ENCODE measurements around the gene TVP23C. TPM values are rescaled to one million over a fixed set of nuclear protein-coding genes. Genes with fewer than 3 reads are reported as not detected.
"Not testable (repeated sequence)": the region's sequence is repeated elsewhere in the genome, so short reads cannot be mapped to it uniquely, and the experiment has no call there.

TVP23C gene
- 10 to 100 TPM; 19.4 to 62.4 (median 44.7) TPM for total RNA-seq

DNA sequence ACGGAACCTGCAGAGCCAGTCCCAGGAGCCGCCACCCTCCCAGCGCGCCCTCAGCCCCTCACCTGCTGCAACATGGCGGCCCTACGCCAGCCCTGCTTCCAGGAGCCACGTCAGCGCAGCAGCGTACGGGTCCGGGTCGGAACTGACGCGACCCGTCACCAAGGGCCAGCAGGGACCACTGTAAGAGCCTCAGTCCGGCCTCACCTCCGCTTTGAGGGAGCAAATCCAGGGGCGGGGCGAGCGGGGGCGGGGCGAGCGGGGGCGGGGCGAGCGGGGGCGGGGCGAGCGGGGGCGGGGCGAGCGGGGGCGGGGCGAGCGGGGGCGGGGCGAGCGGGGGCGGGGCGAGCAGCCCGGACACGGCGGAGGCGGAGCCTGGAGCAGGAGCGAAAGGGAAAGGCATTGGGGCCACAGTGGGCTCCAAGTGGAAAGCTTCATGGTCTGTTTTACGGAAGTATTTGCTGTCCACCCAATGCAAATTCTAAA, at the start of gene TVP23C:
Gene TVP23C, minus strand, starts transcription at position 109 of the 483 bp plus-strand sequence. Its CDS starts 35 bp downstream, at position 74.
- H3K4me1 ChIP-seq; H3K36me3 ChIP-seq; intact Hi-C loops (cut with DNase I; ENCODE audit: low total_unique reads); H3K27me3 ChIP-seq; H3K9me3 ChIP-seq: not testable (repeated sequence)
- peak within 1 kb of the TSS; percentile 77 to 89 for H3K27ac ChIP-seq
- TF ChIP-seq POLR2A (IDR thresholded peaks at IDR 0.05), result peak in 1 of 2 donors; percentile 53
- peak; percentile 73 to 75 for DNase-seq
- H3K4me3 ChIP-seq, result peak within 1 kb of the TSS; percentile 85 to 94

DNA sequence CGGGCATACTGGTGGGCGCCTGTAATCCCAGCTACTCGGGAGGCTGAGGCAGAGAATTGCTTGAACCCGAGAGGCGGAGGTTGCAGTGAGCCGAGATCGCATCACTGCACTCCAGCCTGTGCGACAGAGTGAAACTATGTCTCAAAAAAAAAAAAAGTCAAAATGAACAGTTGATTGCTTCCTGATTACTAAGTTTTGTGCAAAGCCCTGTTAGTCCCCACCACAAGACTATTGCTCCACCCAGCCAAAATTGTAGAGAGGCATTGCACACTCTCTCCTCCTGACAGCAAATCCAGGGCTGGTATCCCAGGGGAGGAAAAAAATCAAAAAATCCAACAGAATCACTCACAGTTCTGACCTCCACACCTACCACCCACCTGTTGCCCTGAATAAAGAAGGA, 29.7 kb upstream of the TVP23C start:
- H3K27me3 ChIP-seq; H3K4me1 ChIP-seq; H3K36me3 ChIP-seq; H3K9me3 ChIP-seq; intact Hi-C loops (cut with DNase I; ENCODE audit: low total_unique reads); H3K4me3 ChIP-seq; DNase-seq; H3K27ac ChIP-seq: not testable (repeated sequence)

DNA sequence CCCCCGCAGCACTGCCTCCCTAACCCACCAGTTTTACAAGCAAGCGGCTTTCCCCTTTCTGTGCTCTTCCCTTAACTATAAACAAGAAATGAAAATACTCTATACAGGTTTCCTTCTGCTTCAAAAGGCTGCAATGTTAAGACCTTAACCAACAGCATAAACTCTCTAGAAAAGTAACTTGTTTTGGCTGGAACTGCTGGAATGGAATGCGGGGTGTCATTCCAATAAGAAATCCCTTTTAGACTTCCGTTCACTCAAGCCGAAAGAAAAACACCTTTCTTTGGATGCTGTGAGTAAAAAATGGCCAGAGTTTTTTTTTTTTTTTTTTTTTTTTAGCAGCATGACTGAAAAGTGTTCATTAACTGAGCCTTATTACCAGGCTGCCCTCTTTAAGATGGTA, 28.7 kb upstream of the TVP23C start:
- H3K9me3 ChIP-seq; DNase-seq; H3K4me1 ChIP-seq; H3K36me3 ChIP-seq; intact Hi-C loops (cut with DNase I; ENCODE audit: low total_unique reads); H3K27me3 ChIP-seq; H3K4me3 ChIP-seq; H3K27ac ChIP-seq: not testable (repeated sequence)

DNA sequence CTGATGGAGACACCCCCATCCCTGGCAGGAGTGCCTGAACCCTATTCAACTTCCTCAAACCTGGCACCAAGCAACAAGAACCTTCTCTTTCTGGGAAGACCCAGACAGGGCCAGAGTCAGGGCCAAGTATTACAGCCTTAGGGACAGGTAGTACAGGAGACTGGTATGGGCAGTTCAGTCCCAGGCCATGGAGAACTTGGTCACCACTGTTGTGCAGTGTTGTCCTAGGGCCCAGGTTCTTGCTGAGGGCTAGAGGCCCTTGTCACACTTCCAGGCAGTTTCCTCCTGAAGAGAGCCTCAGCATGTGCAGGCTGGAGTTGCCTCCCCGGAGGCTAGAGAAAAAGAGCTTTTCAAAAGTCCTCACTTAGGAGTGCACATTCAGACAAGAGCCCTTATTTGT, 27.6 kb upstream of the TVP23C start:
- H3K9me3 ChIP-seq; H3K4me1 ChIP-seq; intact Hi-C loops (cut with DNase I; ENCODE audit: low total_unique reads); H3K27ac ChIP-seq; H3K4me3 ChIP-seq; DNase-seq; H3K36me3 ChIP-seq; H3K27me3 ChIP-seq: not testable (repeated sequence)

DNA sequence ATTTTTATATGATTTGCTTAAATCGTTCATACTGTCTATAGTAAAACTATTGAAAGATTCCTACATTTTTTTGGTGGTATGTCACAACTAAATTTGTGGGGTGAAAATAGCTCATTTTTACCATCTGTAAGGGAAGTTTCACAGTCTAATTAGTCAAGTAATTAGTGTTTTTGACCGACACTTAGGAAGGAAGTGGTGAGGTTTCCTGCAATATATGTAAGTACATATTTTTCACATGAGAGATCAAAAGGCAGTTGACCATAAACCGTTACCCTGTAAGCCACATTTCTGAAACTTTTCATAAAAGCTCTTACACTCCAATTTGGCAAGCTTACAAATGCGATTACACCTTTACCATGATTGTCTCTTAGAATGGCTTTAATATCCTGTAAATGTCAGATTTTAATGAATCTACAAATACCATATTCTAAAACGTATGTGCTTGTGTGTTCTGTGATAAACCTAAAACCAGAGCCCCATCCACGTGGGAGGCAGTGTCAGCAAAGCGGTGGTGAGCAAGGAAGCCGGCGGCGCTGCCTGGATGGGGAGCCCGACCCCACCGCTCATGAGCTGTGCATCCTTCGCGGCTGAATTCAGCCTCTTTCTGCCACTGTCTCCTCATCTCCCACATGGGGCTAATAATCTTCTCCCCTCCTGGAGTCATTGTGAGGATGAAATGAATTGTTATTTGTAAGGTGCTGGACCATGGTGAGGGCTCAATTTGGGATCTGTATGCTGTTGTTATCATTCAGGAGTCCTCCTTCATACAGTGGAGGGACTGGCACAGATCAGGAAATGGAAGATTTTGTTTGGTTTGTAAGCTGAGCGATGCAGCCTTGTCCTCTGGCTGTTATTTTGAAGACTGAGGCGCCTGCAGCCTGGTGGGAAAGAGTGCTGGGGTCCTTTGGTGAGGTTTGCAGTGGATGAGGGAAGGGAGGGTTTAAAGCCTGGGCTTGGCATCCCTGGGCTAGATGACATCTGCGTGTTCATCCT, 26.6 kb upstream of the TVP23C start:
- H3K27me3 ChIP-seq; H3K27ac ChIP-seq; H3K4me1 ChIP-seq; intact Hi-C loops (cut with DNase I; ENCODE audit: low total_unique reads); H3K36me3 ChIP-seq; DNase-seq; H3K9me3 ChIP-seq; H3K4me3 ChIP-seq: not testable (repeated sequence)

DNA sequence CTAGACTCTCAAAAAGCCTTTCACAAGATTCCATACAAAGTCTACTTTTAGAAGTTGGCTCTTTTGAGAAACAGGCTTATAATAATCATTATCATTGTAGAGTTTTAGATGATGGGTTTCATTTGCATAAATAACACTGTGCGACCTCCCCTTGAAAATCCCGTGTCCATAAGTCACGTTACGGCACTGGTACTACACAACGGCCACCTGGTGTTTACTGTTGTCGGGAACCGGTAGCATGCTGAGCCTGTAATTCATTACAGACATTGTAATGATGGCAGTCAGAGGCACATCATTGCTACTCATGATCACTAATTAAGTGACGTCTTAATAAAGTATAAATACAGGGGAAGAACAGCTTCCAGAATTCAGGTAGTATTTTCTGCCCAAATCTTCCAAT, 24.7 kb upstream of the TVP23C start:
- H3K9me3 ChIP-seq; DNase-seq; H3K36me3 ChIP-seq; intact Hi-C loops (cut with DNase I; ENCODE audit: low total_unique reads); H3K4me1 ChIP-seq; H3K27me3 ChIP-seq; H3K27ac ChIP-seq; H3K4me3 ChIP-seq: not testable (repeated sequence)

DNA sequence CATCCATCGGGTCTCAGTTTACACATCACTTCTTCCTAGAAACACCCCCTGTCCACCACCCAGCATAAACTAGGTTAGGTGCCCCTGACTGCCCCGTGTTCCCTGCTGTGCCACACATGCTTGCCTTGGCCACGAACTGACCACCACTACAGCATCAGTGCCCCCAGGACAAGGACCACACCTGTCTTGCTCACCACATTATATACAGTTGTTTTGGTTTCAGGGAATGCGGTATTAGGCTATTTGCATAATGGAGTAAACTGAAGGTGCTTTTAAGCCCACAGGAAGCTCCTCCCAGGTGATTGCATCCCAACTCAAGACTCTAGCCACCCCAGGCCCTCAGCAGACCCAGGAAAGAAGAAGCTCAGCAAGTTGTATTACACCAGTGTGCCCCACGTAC, 20.0 kb upstream of the TVP23C start:
- H3K27ac ChIP-seq; H3K27me3 ChIP-seq; DNase-seq; H3K9me3 ChIP-seq; intact Hi-C loops (cut with DNase I; ENCODE audit: low total_unique reads); H3K4me3 ChIP-seq; H3K36me3 ChIP-seq; H3K4me1 ChIP-seq: not testable (repeated sequence)

DNA sequence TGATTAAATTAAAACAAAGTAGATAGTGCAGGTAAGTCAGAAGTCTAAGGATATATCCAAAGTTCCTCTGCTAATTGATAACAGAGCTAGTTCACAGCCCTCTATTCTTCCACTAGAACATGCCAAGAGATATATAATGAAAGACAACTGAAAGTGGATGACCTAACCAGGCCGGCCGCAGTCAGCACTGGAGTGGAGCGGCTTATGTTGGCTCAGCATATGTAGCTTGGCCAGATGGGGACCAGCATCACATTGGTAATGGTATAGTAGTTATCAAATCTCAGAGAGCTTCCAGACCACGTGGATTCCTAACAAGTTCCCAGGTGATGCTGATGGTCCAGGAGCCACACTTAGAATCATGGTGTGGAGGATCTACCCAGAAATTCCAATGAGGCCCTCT, 18.2 kb upstream of the TVP23C start:
- intact Hi-C loops (cut with DNase I; ENCODE audit: low total_unique reads); H3K4me1 ChIP-seq; H3K36me3 ChIP-seq; DNase-seq; H3K27me3 ChIP-seq; H3K27ac ChIP-seq; H3K4me3 ChIP-seq; H3K9me3 ChIP-seq: not testable (repeated sequence)

DNA sequence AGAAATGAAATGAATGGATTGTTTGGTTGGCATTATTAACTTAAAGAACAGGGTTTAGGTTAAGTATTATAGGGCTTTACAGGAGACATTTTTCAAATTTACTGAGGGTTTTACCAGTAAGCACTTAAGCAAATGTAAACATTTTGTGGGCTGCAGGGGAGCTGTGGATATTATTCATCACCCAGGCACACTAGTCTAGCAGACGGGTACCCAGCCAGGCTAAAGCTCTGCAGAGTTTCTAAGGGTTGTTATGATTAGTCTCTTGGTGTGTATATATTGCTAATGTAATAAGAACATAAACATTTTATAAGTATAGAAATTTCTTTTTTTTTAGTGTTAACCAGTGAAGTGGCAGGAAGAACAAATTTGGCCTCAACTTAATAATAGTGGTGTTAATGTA, 13.6 kb upstream of the TVP23C start:
- H3K36me3 ChIP-seq; H3K27me3 ChIP-seq; H3K9me3 ChIP-seq; H3K27ac ChIP-seq; H3K4me1 ChIP-seq; DNase-seq; intact Hi-C loops (cut with DNase I; ENCODE audit: low total_unique reads); H3K4me3 ChIP-seq: not testable (repeated sequence)

DNA sequence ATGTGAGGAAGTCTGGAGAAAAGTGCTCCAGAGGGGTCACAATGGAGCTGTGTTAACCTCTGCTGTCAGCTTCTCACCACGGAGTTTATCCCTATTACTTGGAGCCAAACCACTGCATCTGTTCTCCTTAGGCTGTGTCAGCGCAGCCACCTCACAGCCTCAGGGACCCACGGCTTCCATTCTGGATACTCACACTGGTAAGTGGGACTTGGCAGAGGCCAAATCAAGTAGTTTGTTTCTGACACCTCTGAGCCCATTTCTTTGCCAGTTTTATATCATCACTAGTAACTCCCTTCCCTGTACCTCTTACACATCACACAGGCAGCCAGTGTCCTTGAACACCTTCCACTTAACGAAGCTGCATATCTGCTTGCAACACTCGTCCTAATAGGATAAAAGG, 11.4 kb upstream of the TVP23C start:
- H3K27ac ChIP-seq; intact Hi-C loops (cut with DNase I; ENCODE audit: low total_unique reads); H3K4me3 ChIP-seq; H3K9me3 ChIP-seq; DNase-seq; H3K4me1 ChIP-seq; H3K36me3 ChIP-seq; H3K27me3 ChIP-seq: not testable (repeated sequence)

DNA sequence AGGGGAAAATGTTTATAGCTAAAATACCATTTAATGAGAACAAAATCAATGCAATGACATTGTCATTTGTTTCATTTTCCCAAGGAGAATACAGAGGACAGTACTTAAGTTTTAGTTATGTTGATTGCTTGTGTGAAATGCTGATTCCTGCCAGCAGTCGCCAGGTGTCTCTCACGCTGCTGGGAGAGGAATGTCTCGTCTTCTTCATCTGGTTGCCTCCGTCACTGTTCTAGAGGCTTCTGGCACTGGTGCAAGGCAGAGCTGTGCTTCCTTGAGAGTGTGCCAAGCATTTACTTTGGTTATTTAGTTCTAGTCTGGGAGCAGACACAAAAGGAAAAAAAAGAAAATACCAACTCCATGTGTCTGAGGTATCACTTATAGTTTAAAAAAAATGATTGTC, 10.6 kb upstream of the TVP23C start:
- intact Hi-C loops (cut with DNase I; ENCODE audit: low total_unique reads); H3K4me1 ChIP-seq; H3K27ac ChIP-seq; H3K4me3 ChIP-seq; H3K36me3 ChIP-seq; H3K27me3 ChIP-seq; H3K9me3 ChIP-seq: not testable (repeated sequence)
- peak in 1 of 2 donors; percentile 20 for DNase-seq

DNA sequence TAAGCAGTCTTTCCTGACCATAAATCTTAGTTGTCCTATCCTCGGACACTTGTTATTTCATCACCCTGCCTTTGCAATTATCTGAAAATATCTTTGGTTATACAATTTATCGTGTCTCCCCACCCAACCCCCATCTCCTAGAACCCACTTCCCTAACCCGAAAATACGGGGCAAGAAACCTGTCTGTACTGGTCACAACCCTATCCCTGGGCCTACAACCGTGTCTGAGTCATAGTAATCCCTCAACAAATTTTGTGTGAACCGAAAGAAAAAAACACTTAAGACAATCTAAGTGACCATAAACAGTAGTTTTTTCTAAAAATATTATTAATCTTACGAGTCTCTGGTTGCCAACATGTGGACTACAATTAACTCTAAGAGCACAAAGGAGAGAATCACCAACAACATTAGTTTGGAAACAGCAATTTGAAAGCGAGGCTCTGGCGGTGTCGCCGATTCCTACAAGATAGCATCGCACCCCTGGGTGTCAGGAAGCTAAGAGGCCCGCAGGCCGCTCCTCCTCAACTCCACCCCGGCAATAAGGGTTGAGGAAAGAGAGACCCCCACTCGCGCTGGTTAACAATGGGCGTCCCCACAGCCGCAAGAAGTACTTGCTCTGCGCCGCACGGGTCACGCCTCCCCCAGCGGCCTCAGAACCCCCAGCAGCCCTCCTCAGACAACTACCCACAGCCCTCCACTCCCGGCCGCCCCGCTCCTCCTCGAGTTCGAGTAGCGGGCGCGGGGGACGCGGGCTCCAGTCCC, 489 bp downstream of the TVP23C start:
- H3K27me3 ChIP-seq; intact Hi-C loops (cut with DNase I; ENCODE audit: low total_unique reads); H3K36me3 ChIP-seq; H3K9me3 ChIP-seq; H3K4me1 ChIP-seq: not testable (repeated sequence)
- DNase-seq, result peak; percentile 13 to 18
- H3K4me3 ChIP-seq, result peak overlapping the region; percentile 85 to 94
- H3K27ac ChIP-seq, result peak overlapping the region; percentile 77 to 89

DNA sequence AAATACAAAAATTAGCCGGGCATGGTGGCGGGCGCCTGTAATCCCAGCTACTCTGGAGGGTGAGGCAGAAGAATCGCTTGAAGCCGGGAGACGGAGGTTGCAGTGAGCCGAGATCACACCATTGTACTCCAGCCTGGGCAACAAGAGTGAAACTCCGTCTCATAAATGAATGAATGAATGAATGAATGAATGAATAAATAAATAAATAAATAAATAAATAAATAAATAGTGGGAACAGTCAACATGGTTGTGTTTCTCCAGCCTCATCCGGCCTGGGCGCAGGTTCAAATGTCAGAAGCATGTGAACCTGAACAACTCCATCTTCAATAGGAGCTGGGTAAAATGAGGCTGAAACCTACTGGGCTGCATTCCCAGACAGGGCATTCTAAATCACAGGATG, 1.8 kb downstream of the TVP23C start:
- H3K9me3 ChIP-seq; H3K27me3 ChIP-seq; H3K4me3 ChIP-seq; H3K27ac ChIP-seq; H3K4me1 ChIP-seq; intact Hi-C loops (cut with DNase I; ENCODE audit: low total_unique reads); DNase-seq; H3K36me3 ChIP-seq: not testable (repeated sequence)

Data from uterus (tissue), 4 donors.